H1 (cell line): ENCODE data around the gene FARS2. TPM values are rescaled to one million over a fixed set of nuclear protein-coding genes. Genes with fewer than 3 reads are reported as not detected.
A peak's percentile ranks its signal among the peaks of the same experiment; 100 is the strongest.

ENCODE experiments used
- CTCF ChIA-PET: fragments of 300-600 bp; sonication (Branson Sonifier 250); formaldehyde crosslinking; loops from one replicate; lab custom pipeline; 2021; ENCODE audit not compliant: partially characterized antibody; lab: Charles Lee
- POLR2A ChIA-PET: fragments of 300-600 bp; sonication (Branson Sonifier 250); formaldehyde crosslinking; loops from one replicate; lab custom pipeline; 2021; ENCODE audit warnings: inconsistent platforms; ENCODE audit not compliant: partially characterized antibody; lab: Charles Lee
- DNase-seq, 2 experiments: peaks; one replicate each; pipeline versions ENCODE4 v3.0.0 to v3.0.0-alpha.2; 2010 to 2022; ENCODE audit warnings: low spot score in 2 of 2, low read depth in 1 of 2, mixed read lengths in 1 of 2
- FAIRE-seq: peaks from 2 replicates; lab custom pipeline; 2011; peaks lifted over from hg19 to GRCh38; lab: Jason Lieb, UNC
- H2AFZ ChIP-seq: 2 replicates; pipeline ENCODE4 v1.8.1; 2012; ENCODE audit warnings: low read length, inconsistent platforms
- H2AK5ac ChIP-seq: 2 replicates; pipeline ENCODE4 v1.6.1; 2013; ENCODE audit warnings: low read depth, low read length
- H2BK120ac ChIP-seq: replicated peaks from 2 replicates; pipeline ENCODE3; 2013; ENCODE audit warnings: low read depth, low read length, inconsistent platforms
- H2BK12ac ChIP-seq: 2 replicates; pipeline ENCODE4 v1.6.1; 2013; ENCODE audit warnings: low read depth, low read length
- H2BK15ac ChIP-seq: 2 replicates; pipeline ENCODE4 v1.6.1; 2013; ENCODE audit warnings: low read length
- H2BK20ac ChIP-seq: 2 replicates; pipeline ENCODE4 v1.6.1; 2013; ENCODE audit warnings: low read length
- H2BK5ac ChIP-seq: 2 replicates; pipeline ENCODE4 v1.6.1; 2013; ENCODE audit warnings: low read depth, low read length
- H3K14ac ChIP-seq: 2 replicates; pipeline ENCODE4 v1.6.1; 2013; ENCODE audit warnings: inconsistent platforms; ENCODE audit not compliant: insufficient read length
- H3K18ac ChIP-seq: 2 replicates; pipeline ENCODE4 v1.6.1; 2013; ENCODE audit warnings: low read length; ENCODE audit errors: extremely low read depth
- H3K23ac ChIP-seq: 2 replicates; pipeline ENCODE4 v1.6.1; 2013; ENCODE audit warnings: inconsistent platforms; ENCODE audit not compliant: insufficient read length
- H3K23me2 ChIP-seq: 2 replicates; pipeline ENCODE4 v1.6.1; 2013; ENCODE audit warnings: low read depth, low read length
- H3K27ac ChIP-seq: 2 replicates; pipeline ENCODE4 v1.6.1; 2011; ENCODE audit warnings: low read depth, low read length, inconsistent platforms
- H3K27me3 ChIP-seq, 4 experiments: replicated peaks in 1 of 4; 1 replicate in 1 of 4; 2 replicates in 3 of 4; pipeline versions ENCODE4 v1.6.1 to v1.8.1; 2011 to 2013; ENCODE audit warnings: low read length in 3 of 4, mild to moderate bottlenecking in 3 of 4, inconsistent platforms in 2 of 4, mixed read lengths in 2 of 4, moderate library complexity in 1 of 4; ENCODE audit not compliant: control insufficient read depth in 3 of 4, insufficient read depth in 3 of 4; ENCODE audit errors: extremely low read depth in 1 of 4
- H3K36me3 ChIP-seq, 4 experiments: 2 replicates each; pipeline versions ENCODE4 v1.6.1 to v1.8.1; 2011 to 2013; ENCODE audit warnings: mild to moderate bottlenecking in 4 of 4, low read length in 3 of 4, moderate library complexity in 2 of 4, control low read depth in 1 of 4, inconsistent platforms in 1 of 4; ENCODE audit not compliant: insufficient read depth in 4 of 4, control insufficient read depth in 2 of 4
- H3K4ac ChIP-seq: replicated peaks from 2 replicates; pipeline ENCODE3; 2013; ENCODE audit warnings: low read length, low read depth, mixed read lengths, inconsistent platforms; ENCODE audit not compliant: insufficient read length
- H3K4me1 ChIP-seq, 4 experiments: replicated peaks in 1 of 4; 1 replicate in 1 of 4; 2 replicates in 3 of 4; pipeline versions ENCODE4 v1.6.1 to v1.8.1; 2011 to 2013; ENCODE audit warnings: low read length in 3 of 4, inconsistent platforms in 2 of 4, mixed read lengths in 1 of 4; ENCODE audit not compliant: insufficient read depth in 4 of 4, control insufficient read depth in 3 of 4
- H3K4me2 ChIP-seq, 2 experiments: 2 replicates each; pipeline versions ENCODE4 v1.6.1 to v1.8.1; 2011 to 2013; ENCODE audit warnings: low read depth in 2 of 2, low read length in 2 of 2, control low read depth in 1 of 2, inconsistent platforms in 1 of 2, mild to moderate bottlenecking in 1 of 2; ENCODE audit not compliant: insufficient read depth in 1 of 2
- H3K4me3 ChIP-seq, 4 experiments: fragments of 200-600, 300-600 bp in 1 of 4; sonication (generic), shearing (Covaris generic), sonication (Bioruptor Twin) in 1 of 4; 2 replicates each; pipeline versions ENCODE4 v1.5.1 to v1.8.1; 2011 to 2016; ENCODE audit warnings: low read length in 4 of 4, low read depth in 3 of 4, control low read depth in 2 of 4, inconsistent platforms in 2 of 4, mild to moderate bottlenecking in 2 of 4, mixed read lengths in 1 of 4, moderate library complexity in 1 of 4; ENCODE audit not compliant: insufficient read depth in 2 of 4; ENCODE audit errors: extremely low read depth in 1 of 4
- H3K56ac ChIP-seq: replicated peaks from 2 replicates; pipeline ENCODE3; 2013; ENCODE audit warnings: low read depth, mild to moderate bottlenecking, mixed read lengths, low read length, inconsistent platforms; ENCODE audit not compliant: insufficient read length
- H3K79me1 ChIP-seq: 2 replicates; pipeline ENCODE4 v1.6.1; 2013; ENCODE audit warnings: low read depth, low read length, control low read depth
- H3K79me2 ChIP-seq, 2 experiments: 2 replicates each; pipeline versions ENCODE4 v1.6.1 to v1.8.1; 2012 to 2013; ENCODE audit warnings: low read length in 2 of 2, mild to moderate bottlenecking in 2 of 2, inconsistent platforms in 1 of 2; ENCODE audit not compliant: insufficient read depth in 2 of 2, control insufficient read depth in 1 of 2
- H3K9ac ChIP-seq, 4 experiments: replicated peaks in 1 of 4; 1 replicate in 1 of 4; 2 replicates in 3 of 4; pipeline versions ENCODE4 v1.6.1 to v1.8.1; 2011 to 2013; ENCODE audit warnings: low read depth in 3 of 4, low read length in 3 of 4, control low read depth in 2 of 4, mild to moderate bottlenecking in 2 of 4, moderate library complexity in 2 of 4, inconsistent platforms in 1 of 4; ENCODE audit errors: extremely low read depth in 1 of 4
- H3K9me3 ChIP-seq, 2 experiments: 2 replicates each; pipeline versions ENCODE4 v1.6.1 to v1.8.1; 2012 to 2013; ENCODE audit warnings: mild to moderate bottlenecking in 2 of 2, moderate library complexity in 2 of 2, control low read depth in 1 of 2, inconsistent platforms in 1 of 2, low read depth in 1 of 2, low read length in 1 of 2, mixed read lengths in 1 of 2; ENCODE audit not compliant: insufficient read depth in 2 of 2
- H4K20me1 ChIP-seq, 2 experiments: replicated peaks in 1 of 2; 2 replicates each; pipeline versions ENCODE3 to v1.8.1; 2011 to 2013; ENCODE audit warnings: inconsistent platforms in 2 of 2, low read length in 2 of 2, mild to moderate bottlenecking in 1 of 2; ENCODE audit not compliant: insufficient read depth in 2 of 2, control insufficient read depth in 1 of 2
- H4K5ac ChIP-seq: 2 replicates; pipeline ENCODE4 v1.6.1; 2013; ENCODE audit warnings: low read length, low read depth, mixed read lengths, inconsistent platforms; ENCODE audit not compliant: insufficient read length
- H4K8ac ChIP-seq: 2 replicates; pipeline ENCODE4 v1.8.0; 2013; ENCODE audit warnings: mild to moderate bottlenecking, moderate library complexity, low read length, inconsistent platforms; ENCODE audit not compliant: insufficient read depth; ENCODE audit errors: extremely low read depth
- H4K91ac ChIP-seq: replicated peaks from 2 replicates; pipeline ENCODE3; 2013; ENCODE audit warnings: low read length, mixed read lengths, inconsistent platforms; ENCODE audit not compliant: insufficient read length
- CBX5 ChIP-seq: fragments of 300-800, 300-1000 bp; sonication (generic); IDR thresholded peaks from 2 replicates; pipeline ENCODE4 v1.7.1; 2016; ENCODE audit warnings: antibody characterized with exemption, low read length, low read depth
- CBX8 ChIP-seq: fragments of 300-800, 300-1000 bp; sonication (generic); IDR thresholded peaks from 2 replicates; pipeline ENCODE4 v1.7.1; 2016; ENCODE audit warnings: low read depth, low read length, borderline replicate concordance
- POLR2A ChIP-seq, 2 experiments: IDR thresholded peaks; 1 replicate in 1 of 2; 2 replicates in 1 of 2; pipeline ENCODE4 v1.6.1; 2011; ENCODE audit warnings: low read depth in 2 of 2, low read length in 2 of 2, mild to moderate bottlenecking in 2 of 2; ENCODE audit errors: control extremely low read depth in 1 of 2
- RXRA ChIP-seq: IDR thresholded peaks from 2 replicates; pipeline ENCODE4 v1.6.1; 2011; ENCODE audit warnings: low read depth, mild to moderate bottlenecking, low read length, moderate library complexity; ENCODE audit not compliant: insufficient read depth
- SAP30 ChIP-seq: fragments of 300-600 bp; sonication (generic); IDR thresholded peaks from 2 replicates; pipeline ENCODE4 v1.7.1; 2012; ENCODE audit warnings: low read length, moderate library complexity, mild to moderate bottlenecking, inconsistent platforms; ENCODE audit not compliant: insufficient read depth, insufficient replicate concordance
- SIN3A ChIP-seq, 2 experiments: IDR thresholded peaks in 1 of 2; conservative IDR thresholded peaks in 1 of 2; 2 replicates each; pipeline ENCODE4 v1.6.1; 2011 to 2012; ENCODE audit warnings: low read length in 2 of 2, improper control_type of control experiment in 1 of 2, low read depth in 1 of 2, mild to moderate bottlenecking in 1 of 2
- SP1 ChIP-seq: IDR thresholded peaks from 2 replicates; pipeline ENCODE4 v1.6.1; 2011; ENCODE audit warnings: low read depth, low read length
- SP2 ChIP-seq: IDR thresholded peaks from 2 replicates; pipeline ENCODE4 v1.6.1; 2012; ENCODE audit warnings: mild to moderate bottlenecking, low read length, inconsistent platforms
- TAF7 ChIP-seq: optimal IDR thresholded peaks from 2 replicates; pipeline ENCODE3; 2011; ENCODE audit warnings: low read depth, mild to moderate bottlenecking, inconsistent platforms, low read length, moderate library complexity, borderline replicate concordance
- TEAD4 ChIP-seq: IDR thresholded peaks from 2 replicates; pipeline ENCODE4 v1.6.1; 2012; ENCODE audit warnings: low read depth, low read length, inconsistent platforms, mixed read lengths
- WGBS, 2 experiments: shearing (Covaris generic) in 1 of 2; methylation state at CpG; one replicate each; pipeline versions ENCODE4 v1.1.6 to v1.1.7; 2013 to 2015; ENCODE audit warnings: low lambda C conversion rate in 2 of 2, mixed read lengths in 2 of 2, inconsistent platforms in 1 of 2, low coverage in 1 of 2, missing lambda C conversion rate in 1 of 2; ENCODE audit not compliant: insufficient replicate concordance in 2 of 2, insufficient coverage in 1 of 2, insufficient read length in 1 of 2; ENCODE audit errors: extremely low coverage in 1 of 2, missing lambda C conversion rate in 1 of 2; 5-methylcytosine and 5-hydroxymethylcytosine counted together
- polyA plus RNA-seq, 7 experiments: library from polyadenylated mRNA; depleted of rRNA in 3 of 7; stranded (reverse) in 5 of 7; unstranded in 2 of 7; fragments of >200 nt in 5 of 7; fragments of 200-250 nt in 2 of 7; gene quantifications; 1 replicate in 5 of 7; 2 replicates in 1 of 7; 4 replicates in 1 of 7; pipeline versions ENCODE4 v1.2.1 to v1.2.3, GENCODE V29; 2011 to 2013; ENCODE audit warnings: missing spikeins in 2 of 7, mixed read lengths in 2 of 7
- total RNA-seq: library from RNA; stranded (reverse); fragmentation: NEBNext Ultra II Directional; extraction: Animal tissue kit (Norgen Biotek cat#: 25700); gene quantifications from 2 replicates; pipeline ENCODE4 v1.2.1, GENCODE V29; 2021
- TF ChIP-seq, protein P1 (sequence below): IDR thresholded peaks from 2 replicates; pipeline ENCODE4 v1.6.1; 2011; ENCODE audit warnings: low read depth, mild to moderate bottlenecking, low read length; ENCODE audit not compliant: insufficient read depth

Gene FARS2
- total and polyA plus RNA-seq, 2 of the 8 experiments (the other 6 are each of a cell fraction or from before 2014, with no cell fraction given) = 11.7 to 14.4 TPM

DNA sequence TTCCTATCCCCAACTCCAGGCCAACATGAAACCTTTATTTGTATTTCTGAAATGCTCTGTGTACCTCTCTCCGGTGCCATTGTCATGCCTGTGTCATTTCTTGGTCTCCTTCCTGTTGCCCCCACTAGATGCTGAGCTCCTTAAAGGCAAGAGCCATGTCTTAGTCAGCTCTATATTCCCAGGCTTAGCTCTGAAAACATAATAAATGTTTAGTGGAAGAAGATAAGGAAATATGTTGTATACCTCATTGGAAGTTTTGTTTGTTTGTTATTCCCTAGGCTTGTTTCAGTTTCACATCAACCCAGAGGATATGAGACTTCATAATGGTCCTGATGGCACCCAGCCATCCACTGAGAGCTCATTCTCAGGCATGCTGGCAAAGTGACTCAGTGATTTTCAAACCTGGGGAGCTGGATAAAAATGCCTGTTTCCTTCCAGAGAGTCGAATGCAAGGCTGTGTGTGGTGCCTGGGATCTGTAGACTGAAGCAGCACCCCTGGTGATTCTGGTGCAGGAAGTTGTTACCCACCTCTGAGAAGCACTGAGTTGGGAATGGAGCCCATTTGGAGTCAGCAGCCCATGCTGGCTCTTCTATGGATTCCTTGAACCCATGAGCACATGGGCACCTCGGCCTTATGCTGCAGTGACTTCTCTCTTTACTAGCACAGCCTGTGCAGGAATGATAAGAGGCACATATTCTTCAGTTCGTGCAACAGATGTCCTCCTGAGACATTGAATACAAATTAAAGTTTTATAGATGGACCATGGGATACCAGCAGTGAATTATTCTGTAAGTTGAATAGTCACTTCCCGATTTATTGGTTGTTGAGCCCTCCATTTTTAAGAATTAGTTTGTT, 205.2 kb downstream of the FARS2 start:
- FAIRE-seq = no peak
- 79% methylated on average over 5 of the region's 5 CpGs; no CpG with 5 or more reads in 1 of the 2 experiments for WGBS, 2 experiments
- H3K56ac ChIP-seq = no peak overlapping the region
- TF ChIP-seq CBX8 (no peak), POLR2A (IDR thresholded peaks at IDR 0.05; ENCODE audit: control extremely low read depth in 1 of 2, low read depth in 2 of 2, low read length in 2 of 2) (no peak), TAF7 (no peak), CBX5 (no peak), TEAD4 (no peak), SAP30 (no peak), SIN3A (conservative IDR thresholded peaks at IDR 0.05 in 1 of 2, IDR thresholded peaks at IDR 0.05 in 1 of 2; ENCODE audit: low read depth in 1 of 2, low read length in 2 of 2) (no peak), RXRA (no peak), SP1 (no peak), SP2 (no peak)
- TF ChIP-seq, protein P1, sequence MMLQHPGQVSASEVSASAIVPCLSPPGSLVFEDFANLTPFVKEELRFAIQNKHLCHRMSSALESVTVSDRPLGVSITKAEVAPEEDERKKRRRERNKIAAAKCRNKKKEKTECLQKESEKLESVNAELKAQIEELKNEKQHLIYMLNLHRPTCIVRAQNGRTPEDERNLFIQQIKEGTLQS = no peak

More for the DNA sequence above, 205.2 kb downstream of the FARS2 start:
- Histone ChIP-seq H3K18ac (peak overlapping the region; percentile 4; the same call in 1 of the 2 replicates), H4K5ac (peak overlapping the region; percentile 60), H3K27ac (no peak overlapping the region; the same call in 1 of the 2 replicates), H3K9ac (no peak overlapping the region), H2BK120ac (no peak overlapping the region), H2BK12ac (0 out of 2 replicates have a peak overlapping the region, but pooled peaks have one; percentile 10), H3K23ac (no peak overlapping the region), H3K4me1 (peaks cover 8 to 24% (median 12%) of the 10 kb centered on the region in 4 experiments; a peak in 5 of 7 replicates), H4K91ac (no peak overlapping the region), H3K23me2 (no peaks in the 10 kb centered on the region), H3K36me3 (no peaks in the 10 kb centered on the region), H4K20me1 (no peaks in the 10 kb centered on the region), H3K79me1 (no peaks in the 10 kb centered on the region), H3K14ac (no peak overlapping the region), H2BK15ac (no peak overlapping the region), H2AK5ac (peak overlapping the region; percentile 5; the same call in 1 of the 2 replicates), H2AFZ (no peak overlapping the region), H3K27me3 (no peaks in the 10 kb centered on the region), H2BK5ac (no peak overlapping the region), H4K8ac (peak overlapping the region; percentile 3; the same call in 1 of the 2 replicates), H3K9me3 (no peaks in the 10 kb centered on the region), H2BK20ac (0 out of 2 replicates have a peak overlapping the region, but pooled peaks have one; percentile 15), H3K79me2 (no peaks in the 10 kb centered on the region), H3K4ac (no peak overlapping the region), H3K4me2 (no peak overlapping the region), H3K4me3 (no peak overlapping the region)
- ChIA-PET POLR2A (interaction anchor here (1.8 kb wide), 1 partner anchor 16 kb away, joined by 3 read pairs; no protein-coding TSS in a partner anchor), CTCF (interaction anchor here (0.9 to 1.3 kb wide), 2 partner anchors 44 to 323 kb away, joined by 3 to 4 read pairs; no protein-coding TSS in a partner anchor)
- DNase-seq = no peak
